Cardiac septum (tissue), 1 donor: ENCODE results near the gene CXorf38. TPM values are rescaled to one million over a fixed set of nuclear protein-coding genes. Genes with fewer than 3 reads are reported as not detected.
A peak's percentile ranks its signal among the peaks of the same experiment; 100 is the strongest.
"Not testable (repeated sequence)": the region's sequence is repeated elsewhere in the genome, so short reads cannot be mapped to it uniquely, and the experiment has no call there.

Experiments used
- DNase-seq: peaks from one replicate; pipeline ENCODE4 v3.0.0-alpha.2; 2020; ENCODE audit warnings: low spot score
- intact Hi-C: fragments of 100-400 bp; cut with DNase I; formaldehyde crosslinking; loops from one replicate; pipeline ENCODE4 v1.14.0; 2022
- total RNA-seq: library from RNA; stranded (reverse); fragmentation: NEBNext Ultra II Directional; extraction: Animal tissue kit (Norgen Biotek cat#: 25700); gene quantifications from one replicate; pipeline ENCODE4 v1.2.1, GENCODE V29; 2021
- donor health status: DM: no; HTN: no; CAD: no.

Gene CXorf38
- total RNA-seq, 1 donor from 2014 or later: 6.2 TPM

DNA sequence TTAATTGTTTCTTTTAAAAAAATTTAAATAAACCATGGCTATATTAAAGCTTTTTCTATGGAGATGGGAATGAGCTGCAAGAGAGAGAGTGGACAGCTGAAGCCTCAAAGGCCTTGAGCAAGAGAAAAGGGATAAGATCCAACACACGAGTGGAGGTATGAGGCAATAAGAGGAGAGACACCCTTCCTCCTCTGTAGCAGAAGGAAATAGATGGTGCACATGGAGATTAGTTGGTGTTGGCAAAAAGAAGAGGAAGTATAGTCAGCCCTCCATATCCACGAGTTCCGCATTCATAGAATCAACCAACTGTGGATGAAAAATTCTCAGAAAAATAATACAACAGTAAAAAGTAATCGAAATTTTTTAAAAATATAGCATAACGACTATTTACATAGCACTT is 3.2 kb downstream of the CXorf38 start:
- intact Hi-C loops: loop anchor here (10.0 kb wide), 2 partner anchors 99 to 611 kb away; no protein-coding TSS in a partner anchor
- DNase-seq: no peak

DNA sequence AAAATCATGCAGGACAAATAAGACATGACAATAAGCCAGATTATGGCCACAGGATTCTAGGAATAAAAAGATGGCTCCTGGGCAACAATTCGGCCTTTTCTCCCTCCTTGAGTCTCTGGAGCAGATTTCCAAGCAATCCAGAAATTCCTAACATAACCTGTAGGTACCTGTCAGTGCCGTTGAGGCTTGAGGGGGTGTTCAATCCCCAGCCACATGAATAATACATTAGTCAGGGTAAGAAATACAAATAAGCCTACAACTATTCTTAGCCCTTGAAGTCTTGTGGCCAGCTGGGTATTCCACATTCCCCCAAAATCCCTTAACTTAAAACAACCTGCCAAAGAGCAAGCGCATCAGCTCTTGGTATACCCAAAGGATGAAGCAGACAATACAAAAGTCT is 9.7 kb downstream of the CXorf38 start:
- no peak for DNase-seq
- intact Hi-C loops: no loop called here

DNA sequence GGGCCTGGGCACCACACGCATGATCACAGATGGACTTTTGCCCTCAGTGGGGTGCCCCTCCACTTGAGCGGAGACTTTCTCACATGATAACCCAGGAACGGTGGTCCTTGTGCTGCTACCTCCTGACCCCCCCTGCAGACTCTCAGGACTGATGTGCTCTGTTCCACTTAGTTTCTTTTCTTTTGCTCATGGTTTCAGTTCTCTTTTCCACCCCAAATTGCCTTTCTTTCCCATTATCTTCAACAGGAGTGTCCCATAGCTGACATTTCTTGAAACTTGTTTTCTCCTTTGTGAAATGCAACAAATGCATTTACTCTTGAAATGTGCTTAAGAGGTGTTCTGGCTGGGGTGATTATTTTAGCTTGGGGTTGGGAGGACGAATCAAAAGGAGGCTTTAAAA is 15.2 kb downstream of the CXorf38 start:
- no peak for DNase-seq
- intact Hi-C loops: no loop called here

DNA sequence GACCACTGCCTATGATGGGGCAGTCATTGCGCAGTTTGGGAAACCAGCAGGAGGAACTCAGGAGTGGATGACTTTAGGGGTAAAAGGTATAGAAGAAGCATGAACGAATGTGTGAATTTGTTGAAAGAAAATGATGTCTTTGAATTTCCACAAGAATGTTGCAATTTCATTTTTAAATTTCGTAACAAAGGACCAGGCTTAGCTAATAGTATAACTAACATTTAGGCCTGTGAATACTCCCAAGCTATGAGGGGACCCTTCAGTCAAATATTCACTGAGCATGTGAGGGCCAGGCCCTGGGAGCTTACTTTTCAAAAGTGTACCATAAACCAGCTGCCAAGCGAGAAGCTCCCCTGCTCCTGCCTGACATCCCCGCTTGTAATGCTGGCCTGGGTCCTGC is 18.9 kb downstream of the CXorf38 start:
- DNase-seq: no peak
- intact Hi-C loops: no loop called here

DNA sequence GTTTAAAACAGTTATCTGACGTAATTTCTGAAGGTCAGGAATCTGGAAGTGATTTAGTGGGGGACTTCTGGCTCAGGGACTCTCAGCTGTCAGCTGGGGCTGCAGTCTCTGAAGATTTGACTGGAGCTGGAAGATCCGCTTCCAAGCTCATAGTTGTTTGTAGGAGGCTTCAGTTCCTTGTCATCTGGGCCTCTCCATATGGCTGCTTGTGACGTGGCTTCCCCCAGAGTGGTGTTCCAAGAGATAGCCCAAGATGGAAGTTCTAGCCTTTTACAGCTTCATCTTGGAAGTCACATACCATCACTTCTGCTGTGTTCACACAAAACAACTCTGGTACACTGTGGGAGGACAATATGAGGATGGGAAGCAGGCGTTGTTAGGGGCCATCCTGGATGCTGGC is 22.1 kb downstream of the CXorf38 start:
- DNase-seq: no peak
- intact Hi-C loops: no loop called here

DNA sequence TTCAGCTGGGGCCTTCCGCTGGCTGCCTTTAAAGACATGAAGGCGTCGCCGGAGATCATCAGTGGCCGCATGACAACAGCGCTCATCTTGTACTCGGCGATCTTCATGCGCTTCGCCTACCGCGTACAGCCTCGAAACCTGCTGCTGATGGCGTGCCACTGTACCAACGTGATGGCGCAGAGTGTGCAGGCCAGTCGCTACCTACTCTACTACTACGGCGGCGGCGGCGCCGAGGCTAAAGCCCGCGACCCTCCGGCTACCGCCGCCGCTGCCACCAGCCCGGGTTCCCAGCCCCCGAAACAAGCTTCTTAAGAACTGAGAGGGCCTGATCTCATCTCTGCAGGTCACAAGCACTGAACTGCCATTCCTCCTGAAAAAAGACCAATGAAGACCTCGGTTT is 23.7 kb downstream of the CXorf38 start:
- intact Hi-C loops: no loop called here
- DNase-seq: no peak

DNA sequence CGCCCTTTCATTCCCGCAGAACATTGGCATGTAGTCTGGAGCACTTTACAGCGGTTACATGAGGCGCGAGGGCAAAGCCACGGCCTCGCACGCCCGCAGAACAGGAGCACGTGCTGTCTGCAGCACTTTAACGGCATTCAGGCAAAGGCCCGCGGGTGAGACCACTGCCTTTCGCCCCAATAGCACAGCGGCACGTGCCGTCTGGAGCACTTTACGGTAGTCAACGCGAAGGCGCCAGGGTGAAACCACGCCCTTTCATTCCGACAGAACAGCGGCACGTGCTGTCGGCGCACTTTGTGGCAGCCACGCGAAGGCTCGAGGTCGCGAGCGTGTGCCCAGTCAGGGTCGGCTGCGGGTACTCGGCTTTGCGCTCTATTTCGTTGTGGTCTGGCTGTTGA is 24.2 kb downstream of the CXorf38 start, which contains the start of gene MPC1L:
TSS of gene MPC1L (plus strand) at position 290 of the 398 bp plus-strand sequence. CDS start 138 bp downstream, outside the sequence.
- intact Hi-C loops: no loop called here
- no peak for DNase-seq

DNA sequence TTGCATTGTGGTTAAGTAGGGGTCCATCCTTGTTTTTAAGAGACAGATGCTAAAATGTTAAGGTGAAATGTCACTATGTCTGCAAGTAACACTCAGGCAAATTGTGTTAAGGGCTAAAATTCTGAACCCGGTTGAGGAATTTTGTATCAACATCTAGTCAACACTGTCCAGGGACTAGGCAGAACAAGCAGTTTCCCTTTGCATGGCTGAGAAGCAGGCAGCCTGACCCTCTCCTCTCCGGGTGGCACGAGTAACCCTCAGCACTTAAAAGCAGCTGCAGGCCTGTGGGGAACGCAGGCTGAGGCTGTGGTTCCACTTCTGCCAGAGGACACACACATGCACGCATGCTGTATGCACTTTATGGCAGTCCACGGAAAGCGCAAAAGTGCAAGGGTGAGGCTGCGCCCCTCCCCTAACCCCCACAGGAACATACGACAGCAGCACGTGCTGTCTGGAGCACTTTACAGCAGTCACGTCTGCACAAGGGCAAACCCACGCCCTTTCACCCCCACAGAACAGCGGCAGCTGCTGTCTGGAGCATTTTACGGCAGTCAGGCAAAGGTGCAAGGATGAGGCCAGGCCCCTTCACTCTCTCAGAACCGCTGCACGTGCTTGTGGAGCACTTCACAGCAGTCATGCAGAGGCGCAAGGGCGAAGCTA is 24.8 kb downstream of the CXorf38 start:
- intact Hi-C loops: no loop called here
- no peak for DNase-seq

DNA sequence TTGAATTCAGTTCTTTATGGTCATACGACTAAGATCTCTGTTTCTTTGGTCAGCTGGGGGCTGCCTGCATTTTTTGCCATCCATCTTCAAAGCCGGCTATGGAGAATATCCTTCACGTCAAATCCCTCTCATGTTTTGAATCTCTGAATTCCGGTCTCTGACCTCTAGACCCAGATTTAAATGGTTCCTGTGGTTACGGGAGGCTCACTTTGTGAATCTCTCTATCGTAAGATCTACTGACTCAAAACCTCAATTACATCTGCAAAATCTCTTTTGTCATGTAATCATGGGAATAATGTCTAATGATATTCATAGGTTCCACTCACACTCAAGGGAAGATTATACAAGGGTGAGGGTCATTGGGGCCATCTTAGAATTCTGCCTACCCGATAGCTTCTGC is 29.8 kb downstream of the CXorf38 start:
- intact Hi-C loops: no loop called here

DNA sequence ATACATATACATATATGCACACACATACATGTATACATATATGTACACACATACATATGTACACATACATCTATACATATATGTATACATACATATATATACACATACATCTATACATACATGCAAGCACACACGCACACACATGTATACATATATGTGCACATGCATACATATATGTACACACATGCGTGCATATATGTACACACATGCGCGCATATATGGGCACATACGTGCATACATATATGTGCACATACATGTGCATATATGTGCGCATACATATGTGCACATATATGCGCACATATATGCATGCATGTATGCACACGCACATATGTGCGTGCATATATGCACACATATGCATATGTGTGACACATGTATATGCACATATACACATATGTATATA is 31.4 kb downstream of the CXorf38 start:
- DNase-seq: no peak
- intact Hi-C loops: no loop called here

More for the DNA sequence above, 29.8 kb downstream of the CXorf38 start:
- no peak for DNase-seq

DNA sequence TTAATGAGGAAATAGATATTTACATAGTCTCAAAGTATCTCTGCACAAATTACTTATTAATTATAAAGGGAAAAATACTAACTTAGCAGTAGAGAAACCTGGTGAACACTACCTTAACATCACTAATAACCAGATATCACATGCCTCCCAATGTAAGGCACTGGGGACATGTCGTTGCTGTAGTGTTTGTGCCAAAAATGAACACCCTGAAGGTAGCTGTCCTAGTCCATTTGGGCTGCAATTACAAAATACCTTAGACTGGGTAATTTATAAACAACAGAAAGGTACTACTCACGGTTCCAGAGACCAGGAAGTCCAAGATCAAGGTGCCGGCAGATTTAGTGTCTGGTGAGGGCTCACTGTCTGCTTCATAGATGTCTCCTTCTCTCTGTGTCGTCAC is 34.9 kb downstream of the CXorf38 start:
- intact Hi-C loops: no loop called here
- no peak for DNase-seq

DNA sequence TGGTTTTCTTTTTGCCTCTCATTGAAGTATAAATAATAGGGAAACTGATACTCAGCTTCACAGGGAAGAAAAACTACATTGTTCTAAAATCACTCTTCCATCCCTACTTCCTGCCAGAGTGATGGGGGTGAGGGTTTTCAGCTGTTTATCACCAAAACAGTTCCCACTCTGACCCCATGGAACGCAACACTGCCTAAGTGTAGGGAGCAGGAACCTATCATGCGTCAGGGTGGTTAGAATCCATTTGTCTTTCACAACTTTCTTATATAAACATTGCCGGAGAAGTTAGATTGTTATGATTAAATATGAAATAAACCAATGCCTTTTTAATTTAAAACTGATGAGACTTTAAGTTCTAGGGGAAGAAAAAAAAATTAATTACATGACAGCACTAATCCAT is 40.0 kb downstream of the CXorf38 start:
- DNase-seq: no peak

DNA sequence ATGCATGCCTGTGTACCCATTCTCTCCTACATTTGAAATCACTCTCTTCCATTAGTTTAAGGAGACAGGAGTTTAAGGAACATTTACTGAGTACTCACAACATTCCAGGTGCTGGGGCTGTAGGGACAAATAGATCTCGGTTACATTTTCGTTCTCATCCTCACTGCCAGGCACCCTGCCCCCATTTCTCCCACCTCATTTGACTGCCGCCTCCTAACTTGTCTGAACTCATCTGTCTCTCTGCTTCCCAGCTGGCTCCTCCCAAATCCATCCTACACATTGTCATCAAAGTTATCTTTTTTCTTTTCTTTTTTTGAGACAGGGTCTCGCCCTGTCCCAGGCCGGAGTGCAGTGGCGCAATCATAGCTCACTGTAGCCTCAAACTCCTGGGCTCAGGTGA is 43.9 kb downstream of the CXorf38 start:
- no peak for DNase-seq
- intact Hi-C loops: no loop called here

More for the DNA sequence above, 40.0 kb downstream of the CXorf38 start:
- intact Hi-C loops: no loop called here

DNA sequence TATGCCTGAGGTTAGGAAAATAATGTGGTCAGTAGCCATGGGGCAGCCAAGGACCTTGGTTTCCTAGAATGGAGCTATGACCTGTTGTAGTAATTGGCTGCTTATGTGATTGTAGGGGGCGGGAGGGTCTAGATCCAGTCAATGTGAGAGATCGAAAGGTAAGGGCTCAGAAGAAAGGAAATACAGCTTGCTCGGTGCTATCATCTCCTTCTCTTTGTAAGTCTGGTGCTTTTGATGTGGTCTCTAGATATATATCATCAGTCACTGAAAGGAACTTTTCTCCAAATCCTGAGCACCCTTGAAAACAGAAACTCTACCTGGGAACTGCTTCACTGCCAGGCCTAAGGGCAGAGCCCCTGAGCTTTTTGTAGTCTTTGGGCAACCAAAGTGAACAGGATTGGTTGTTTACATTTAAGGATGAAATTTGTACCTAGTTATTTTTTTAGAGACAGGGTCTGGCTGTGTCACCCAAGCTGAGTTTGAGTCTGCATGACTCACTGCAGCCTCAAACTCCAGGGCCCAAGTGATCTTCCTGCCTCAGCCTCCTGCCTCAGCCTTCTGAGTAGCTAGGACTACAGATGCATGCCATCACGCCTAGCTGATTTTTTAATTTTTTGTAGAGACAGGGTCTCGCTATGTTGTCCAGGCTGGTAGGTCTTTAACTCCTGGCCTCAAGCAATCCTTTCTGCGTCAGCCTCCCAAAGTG is 57.6 kb downstream of the CXorf38 start:
- intact Hi-C loops: not testable (repeated sequence)

DNA sequence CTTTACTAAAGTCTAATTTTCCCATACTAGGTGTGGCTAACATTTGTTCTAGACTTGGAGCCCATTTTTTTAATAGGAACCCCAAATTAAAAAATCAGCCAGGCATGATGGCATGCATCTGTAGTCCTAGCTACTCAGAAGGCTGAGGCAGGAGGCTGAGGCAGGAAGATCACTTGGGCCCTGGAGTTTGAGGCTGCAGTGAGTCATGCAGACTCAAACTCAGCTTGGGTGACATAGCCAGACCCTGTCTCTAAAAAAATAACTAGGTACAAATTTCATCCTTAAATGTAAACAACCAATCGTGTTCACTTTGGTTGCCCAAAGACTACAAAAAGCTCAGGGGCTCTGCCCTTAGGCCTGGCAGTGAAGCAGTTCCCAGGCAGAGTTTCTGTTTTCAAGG is 59.7 kb downstream of the CXorf38 start:
- DNase-seq, intact Hi-C loops: not testable (repeated sequence)

More for the DNA sequence above, 57.6 kb downstream of the CXorf38 start:
- DNase-seq: not testable (repeated sequence)

DNA sequence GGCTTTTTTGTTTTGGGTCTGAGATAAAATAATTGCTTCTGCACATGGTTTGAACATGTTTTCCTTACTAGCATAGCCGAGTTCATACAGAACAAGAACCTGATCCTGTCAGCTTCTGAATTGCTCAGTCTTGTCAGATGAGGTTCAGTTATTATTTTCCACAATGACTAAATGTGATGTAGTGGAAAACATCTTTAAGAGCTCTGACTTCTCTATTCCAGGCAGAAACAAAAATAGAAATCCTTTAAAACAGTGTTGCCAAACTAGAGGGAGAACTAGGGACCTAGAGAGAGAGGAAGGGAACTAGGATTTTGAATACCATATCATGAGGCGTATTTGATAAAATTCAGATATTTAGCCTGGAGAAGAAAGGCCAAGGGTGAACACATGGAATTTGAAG is 64.5 kb downstream of the CXorf38 start:
- DNase-seq: no peak
- intact Hi-C loops: no loop called here

DNA sequence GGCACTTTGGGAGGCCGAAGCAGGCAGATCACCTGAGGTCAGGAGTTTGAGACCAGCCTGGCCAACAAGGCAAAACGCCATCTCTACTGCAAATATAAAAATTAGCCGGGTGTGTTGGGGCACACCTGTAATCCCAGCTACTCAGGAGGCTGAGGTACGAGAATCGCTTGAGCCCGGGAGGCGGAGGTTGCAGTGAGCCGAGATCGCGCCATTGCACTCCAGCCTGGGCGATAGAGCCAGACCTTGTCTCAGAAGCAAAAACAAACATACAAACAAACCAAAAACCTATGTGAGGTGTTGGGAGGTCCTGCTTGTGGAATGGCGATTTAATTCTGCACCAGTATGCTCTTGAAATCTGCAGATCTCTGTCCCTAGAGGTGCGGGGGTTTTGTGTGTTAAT is 65.2 kb downstream of the CXorf38 start:
- intact Hi-C loops, DNase-seq: not testable (repeated sequence)

DNA sequence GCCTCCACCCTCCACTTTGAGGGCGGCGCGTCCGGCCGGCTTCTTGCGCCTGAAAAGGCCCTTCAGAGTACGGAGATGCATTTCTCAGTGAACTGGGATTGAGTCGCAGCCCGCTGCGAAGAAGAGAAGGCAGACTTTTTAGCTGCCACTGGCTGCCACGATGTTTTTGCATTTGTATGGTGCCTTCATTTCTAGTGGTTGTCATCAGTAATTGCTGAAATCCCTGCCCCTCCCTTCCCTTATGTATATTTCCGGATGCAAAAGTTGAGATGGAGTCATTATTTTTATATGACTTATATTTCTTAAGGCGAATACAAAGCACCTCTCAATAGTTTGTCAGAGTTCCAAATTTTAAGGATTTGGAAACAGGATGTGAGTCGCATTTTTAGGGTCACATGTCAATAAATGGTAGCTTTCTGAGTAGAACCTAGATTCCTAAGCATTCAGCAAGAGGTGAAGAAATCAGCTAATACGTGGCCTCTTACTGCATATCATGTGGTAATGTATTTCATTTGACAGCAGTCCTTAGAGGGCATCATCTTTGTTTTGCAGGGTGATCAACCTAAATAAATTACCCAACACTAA is 65.9 kb downstream of the CXorf38 start:
- intact Hi-C loops: no loop called here

DNA sequence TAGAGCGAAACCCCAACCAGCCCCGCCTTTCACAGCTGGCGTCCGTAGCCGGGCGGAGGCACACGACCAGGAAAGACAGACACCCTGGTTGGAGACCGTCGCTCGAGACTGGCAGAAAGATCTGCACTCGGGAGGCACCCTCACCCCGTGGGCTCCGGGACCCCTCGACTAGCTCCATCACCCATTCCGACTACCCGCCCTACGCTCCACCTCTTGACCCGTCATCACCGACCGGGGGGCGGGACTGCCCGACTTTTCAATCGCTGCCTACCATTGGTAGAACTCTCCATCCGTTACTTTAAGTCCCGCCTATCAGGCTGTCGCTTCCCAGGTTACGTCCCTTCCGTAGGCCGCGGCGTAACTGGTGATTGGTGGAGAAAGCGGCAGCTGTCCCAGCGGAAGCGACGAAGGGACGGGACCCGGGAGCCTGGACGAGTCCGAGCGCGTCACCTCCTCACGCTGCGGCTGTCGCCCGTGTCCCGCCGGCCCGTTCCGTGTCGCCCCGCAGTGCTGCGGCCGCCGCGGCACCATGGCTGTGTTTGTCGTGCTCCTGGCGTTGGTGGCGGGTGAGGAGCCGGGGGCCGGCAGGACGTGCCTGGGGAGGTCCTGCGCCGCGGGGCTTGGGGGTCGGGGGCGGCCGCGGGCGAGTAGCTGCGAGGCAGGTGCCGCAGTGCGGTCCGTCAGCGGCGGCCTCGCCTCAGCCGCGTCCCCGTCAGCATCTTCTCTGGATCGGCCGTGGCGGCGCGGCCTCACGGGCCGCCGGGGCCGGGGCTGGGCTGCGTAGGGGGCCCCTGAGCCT is 66.6 kb downstream of the CXorf38 start, which contains the start of gene ATP6AP2:
TSS of gene ATP6AP2 (plus strand) at position 434 of the 799 bp plus-strand sequence. CDS start at position 530, 96 bp downstream.
- peak; percentile 96 for DNase-seq

More for the DNA sequence above, 65.9 kb downstream of the CXorf38 start:
- DNase-seq: no peak

More for the DNA sequence above, 66.6 kb downstream of the CXorf38 start, which contains the start of gene ATP6AP2:
- intact Hi-C loops: no loop called here
